SK-N-SH treated with all-trans-retinoic acid at 6 μM for 48 hours (cell line): ENCODE results near the gene BACH2.

Source experiments
- ARNTL ChIP-seq: fragments of 450-650 bp; formaldehyde crosslinking; IDR thresholded peaks from 2 replicates; pipeline ENCODE4 v1.5.0; 2020; ENCODE audit warnings: low read depth, mild to moderate bottlenecking, moderate library complexity, borderline replicate concordance
- BACH2 ChIP-seq: fragments of 250-450 bp; sonication (Bioruptor Pico); IDR thresholded peaks from 2 replicates; pipeline ENCODE4 v1.9.0; 2021; ENCODE audit warnings: mild to moderate bottlenecking, borderline replicate concordance
- CREB5 ChIP-seq: fragments of 250-450 bp; sonication (Bioruptor Pico); IDR thresholded peaks from 2 replicates; pipeline ENCODE4 v1.5.1; 2020; ENCODE audit warnings: low read depth, mild to moderate bottlenecking, moderate library complexity
- PATZ1 ChIP-seq: fragments of 250-450 bp; sonication (Bioruptor Pico); IDR thresholded peaks from 2 replicates; pipeline ENCODE4 v1.8.0; 2020; ENCODE audit warnings: mild to moderate bottlenecking, moderate library complexity, borderline replicate concordance
- PPARA ChIP-seq: fragments of 250-450 bp; sonication (Bioruptor Pico); IDR thresholded peaks from 2 replicates; pipeline ENCODE4 v1.5.0; 2020; ENCODE audit warnings: mild to moderate bottlenecking, borderline replicate concordance
- TOX ChIP-seq: fragments of 250-450 bp; sonication (Bioruptor Pico); IDR thresholded peaks from 2 replicates; pipeline ENCODE4 v1.8.0; 2021; ENCODE audit warnings: mild to moderate bottlenecking, moderate library complexity, borderline replicate concordance
- TSHZ2 ChIP-seq: fragments of 250-450 bp; sonication (Bioruptor Pico); IDR thresholded peaks from 2 replicates; pipeline ENCODE4 v1.5.0; 2020; ENCODE audit warnings: mild to moderate bottlenecking, moderate library complexity
- ZFP3 ChIP-seq: fragments of 250-450 bp; sonication (Bioruptor Pico); IDR thresholded peaks from 2 replicates; pipeline ENCODE4 v1.5.0; 2020; ENCODE audit warnings: mild to moderate bottlenecking, moderate library complexity
- ZFP30 ChIP-seq: fragments of 450-650 bp; formaldehyde crosslinking; IDR thresholded peaks from 2 replicates; pipeline ENCODE4 v1.5.0; 2022; ENCODE audit warnings: mild to moderate bottlenecking, moderate library complexity

GRCh38 chr6:90256698-90257485, 39.8 kb downstream of the BACH2 start:
- TF ChIP-seq ZFP3 (CRISPR knock-in tag) (no peak), CREB5 (CRISPR knock-in tag) (no peak), PPARA (CRISPR knock-in tag) (no peak), TSHZ2 (CRISPR knock-in tag) (no peak), PATZ1 (no peak), ZFP30 (CRISPR knock-in tag) (no peak), TOX (no peak), ARNTL (CRISPR knock-in tag) (no peak), BACH2 (no peak)
